HepG2 (cell line): Measurements from ENCODE around the gene METAP2. TPM values are rescaled to one million over a fixed set of nuclear protein-coding genes. Genes with fewer than 3 reads are reported as not detected.

Experiments used
- AHR ChIP-seq: IDR thresholded peaks from 2 replicates; pipeline ENCODE4 v1.6.1; 2018; ENCODE audit warnings: missing genetic modification reagents, missing compliant biosample characterization
- ARNT2 ChIP-seq: sonication (generic); formaldehyde crosslinking; IDR thresholded peaks from 2 replicates; pipeline ENCODE4 v1.8.0; 2022; ENCODE audit warnings: mild to moderate bottlenecking, low read depth, missing genetic modification reagents, moderate library complexity
- BHLHE40 ChIP-seq: IDR thresholded peaks from 2 replicates; pipeline ENCODE4 v1.6.1; 2011; ENCODE audit warnings: low read length, improper control_type of control experiment
- CHCHD3 ChIP-seq: sonication (generic); formaldehyde crosslinking; IDR thresholded peaks from 2 replicates; pipeline ENCODE4 v1.8.0; 2022; ENCODE audit warnings: mild to moderate bottlenecking, missing genetic modification reagents, moderate library complexity
- ESRRA ChIP-seq: sonication (generic); formaldehyde crosslinking; IDR thresholded peaks from 2 replicates; pipeline ENCODE4 v1.5.1; 2020; ENCODE audit warnings: mild to moderate bottlenecking, low read depth, missing genetic modification reagents
- ONECUT2 ChIP-seq: sonication (generic); formaldehyde crosslinking; IDR thresholded peaks from 2 replicates; pipeline ENCODE4 v1.4.0; 2020; ENCODE audit warnings: missing genetic modification reagents
- POLR2AphosphoS2 ChIP-seq: IDR thresholded peaks from 2 replicates; pipeline ENCODE4 v1.6.1; 2011; ENCODE audit warnings: low read depth, low read length, improper control_type of control experiment
- RFX5 ChIP-seq: IDR thresholded peaks from 2 replicates; pipeline ENCODE4 v1.6.1; 2011; ENCODE audit warnings: low read depth, low read length, improper control_type of control experiment
- SIN3A ChIP-seq: IDR thresholded peaks from 2 replicates; pipeline ENCODE4 v1.6.1; 2011; ENCODE audit warnings: low read depth, mild to moderate bottlenecking, control low read depth, low read length, borderline replicate concordance
- THAP11 ChIP-seq: IDR thresholded peaks from 2 replicates; pipeline ENCODE4 v1.6.1; 2016; ENCODE audit warnings: missing biosample characterization, missing genetic modification reagents
- TRAFD1 ChIP-seq: sonication (generic); formaldehyde crosslinking; IDR thresholded peaks from 2 replicates; pipeline ENCODE4 v1.5.1; 2020; ENCODE audit warnings: missing genetic modification reagents, mild to moderate bottlenecking, borderline replicate concordance
- YEATS2 ChIP-seq: sonication (generic); formaldehyde crosslinking; IDR thresholded peaks from 2 replicates; pipeline ENCODE4 v1.4.0; 2020; ENCODE audit warnings: missing genetic modification reagents, borderline replicate concordance
- ZBTB7B ChIP-seq: sonication (generic); formaldehyde crosslinking; IDR thresholded peaks from 2 replicates; pipeline ENCODE4 v1.4.0; 2020; ENCODE audit warnings: missing genetic modification reagents
- ZFY ChIP-seq: sonication (generic); formaldehyde crosslinking; IDR thresholded peaks from 2 replicates; pipeline ENCODE4 v1.4.0; 2020; ENCODE audit warnings: missing genetic modification reagents
- ZNF737 ChIP-seq: sonication (generic); formaldehyde crosslinking; IDR thresholded peaks from 2 replicates; pipeline ENCODE4 v1.5.0; 2020; ENCODE audit warnings: missing genetic modification reagents, mild to moderate bottlenecking, borderline replicate concordance
- ZNF766 ChIP-seq: sonication (generic); formaldehyde crosslinking; IDR thresholded peaks from 2 replicates; pipeline ENCODE4 v1.5.0; 2020; ENCODE audit warnings: missing genetic modification reagents, borderline replicate concordance
- ZNF775 ChIP-seq: sonication (generic); formaldehyde crosslinking; IDR thresholded peaks from 2 replicates; pipeline ENCODE4 v1.4.0; 2020; ENCODE audit warnings: missing genetic modification reagents, mild to moderate bottlenecking, moderate library complexity, borderline replicate concordance
- ZSCAN30 ChIP-seq: sonication (generic); formaldehyde crosslinking; IDR thresholded peaks from 2 replicates; pipeline ENCODE4 v1.5.0; 2020; ENCODE audit warnings: mild to moderate bottlenecking, missing genetic modification reagents
- ZUFSP ChIP-seq: sonication (generic); formaldehyde crosslinking; IDR thresholded peaks from 2 replicates; pipeline ENCODE4 v1.9.0; 2021; ENCODE audit warnings: missing genetic modification reagents, mild to moderate bottlenecking, borderline replicate concordance
- polyA plus RNA-seq, 8 experiments: library from polyadenylated mRNA; depleted of rRNA in 3 of 8; stranded (reverse) in 7 of 8; unstranded in 1 of 8; fragments of >200 nt; fragmentation: Illumina TruSeq in 4 of 8; extraction: Trizol in 4 of 8; gene quantifications; 2 replicates each; pipeline versions ENCODE4 v1.2.1 to v1.2.3, GENCODE V29; 2011 to 2016; ENCODE audit warnings: low read depth in 4 of 8, missing spikeins in 1 of 8, mixed read lengths in 1 of 8; ENCODE audit not compliant: insufficient read depth in 1 of 8
- total RNA-seq, 5 experiments: library from RNA; depleted of rRNA; stranded (reverse); fragments of >200 nt; fragmentation: Illumina TruSeq; extraction: Trizol; gene quantifications; 2 replicates each; pipeline ENCODE4 v1.2.3, GENCODE V29; 2016; ENCODE audit warnings: low read depth in 1 of 5
- TF ChIP-seq, protein P1 (sequence below): sonication (generic); formaldehyde crosslinking; IDR thresholded peaks from 2 replicates; pipeline ENCODE4 v1.4.0; 2020; ENCODE audit warnings: mild to moderate bottlenecking, missing genetic modification reagents

The METAP2 gene
- total and polyA plus RNA-seq, 2 of the 13 experiments (the other 11 are each of a cell fraction or from before 2014, with no cell fraction given): 67.8 to 131 TPM

- TF ChIP-seq YEATS2 (CRISPR knock-in tag): no peak
- no peak for TF ChIP-seq POLR2AphosphoS2
- TF ChIP-seq BHLHE40: no peak
- TF ChIP-seq ZBTB7B: no peak
- no peak for TF ChIP-seq ARNT2
- no peak for TF ChIP-seq ZSCAN30 (CRISPR knock-in tag)
- no peak for TF ChIP-seq ZUFSP
- TF ChIP-seq, protein P1, sequence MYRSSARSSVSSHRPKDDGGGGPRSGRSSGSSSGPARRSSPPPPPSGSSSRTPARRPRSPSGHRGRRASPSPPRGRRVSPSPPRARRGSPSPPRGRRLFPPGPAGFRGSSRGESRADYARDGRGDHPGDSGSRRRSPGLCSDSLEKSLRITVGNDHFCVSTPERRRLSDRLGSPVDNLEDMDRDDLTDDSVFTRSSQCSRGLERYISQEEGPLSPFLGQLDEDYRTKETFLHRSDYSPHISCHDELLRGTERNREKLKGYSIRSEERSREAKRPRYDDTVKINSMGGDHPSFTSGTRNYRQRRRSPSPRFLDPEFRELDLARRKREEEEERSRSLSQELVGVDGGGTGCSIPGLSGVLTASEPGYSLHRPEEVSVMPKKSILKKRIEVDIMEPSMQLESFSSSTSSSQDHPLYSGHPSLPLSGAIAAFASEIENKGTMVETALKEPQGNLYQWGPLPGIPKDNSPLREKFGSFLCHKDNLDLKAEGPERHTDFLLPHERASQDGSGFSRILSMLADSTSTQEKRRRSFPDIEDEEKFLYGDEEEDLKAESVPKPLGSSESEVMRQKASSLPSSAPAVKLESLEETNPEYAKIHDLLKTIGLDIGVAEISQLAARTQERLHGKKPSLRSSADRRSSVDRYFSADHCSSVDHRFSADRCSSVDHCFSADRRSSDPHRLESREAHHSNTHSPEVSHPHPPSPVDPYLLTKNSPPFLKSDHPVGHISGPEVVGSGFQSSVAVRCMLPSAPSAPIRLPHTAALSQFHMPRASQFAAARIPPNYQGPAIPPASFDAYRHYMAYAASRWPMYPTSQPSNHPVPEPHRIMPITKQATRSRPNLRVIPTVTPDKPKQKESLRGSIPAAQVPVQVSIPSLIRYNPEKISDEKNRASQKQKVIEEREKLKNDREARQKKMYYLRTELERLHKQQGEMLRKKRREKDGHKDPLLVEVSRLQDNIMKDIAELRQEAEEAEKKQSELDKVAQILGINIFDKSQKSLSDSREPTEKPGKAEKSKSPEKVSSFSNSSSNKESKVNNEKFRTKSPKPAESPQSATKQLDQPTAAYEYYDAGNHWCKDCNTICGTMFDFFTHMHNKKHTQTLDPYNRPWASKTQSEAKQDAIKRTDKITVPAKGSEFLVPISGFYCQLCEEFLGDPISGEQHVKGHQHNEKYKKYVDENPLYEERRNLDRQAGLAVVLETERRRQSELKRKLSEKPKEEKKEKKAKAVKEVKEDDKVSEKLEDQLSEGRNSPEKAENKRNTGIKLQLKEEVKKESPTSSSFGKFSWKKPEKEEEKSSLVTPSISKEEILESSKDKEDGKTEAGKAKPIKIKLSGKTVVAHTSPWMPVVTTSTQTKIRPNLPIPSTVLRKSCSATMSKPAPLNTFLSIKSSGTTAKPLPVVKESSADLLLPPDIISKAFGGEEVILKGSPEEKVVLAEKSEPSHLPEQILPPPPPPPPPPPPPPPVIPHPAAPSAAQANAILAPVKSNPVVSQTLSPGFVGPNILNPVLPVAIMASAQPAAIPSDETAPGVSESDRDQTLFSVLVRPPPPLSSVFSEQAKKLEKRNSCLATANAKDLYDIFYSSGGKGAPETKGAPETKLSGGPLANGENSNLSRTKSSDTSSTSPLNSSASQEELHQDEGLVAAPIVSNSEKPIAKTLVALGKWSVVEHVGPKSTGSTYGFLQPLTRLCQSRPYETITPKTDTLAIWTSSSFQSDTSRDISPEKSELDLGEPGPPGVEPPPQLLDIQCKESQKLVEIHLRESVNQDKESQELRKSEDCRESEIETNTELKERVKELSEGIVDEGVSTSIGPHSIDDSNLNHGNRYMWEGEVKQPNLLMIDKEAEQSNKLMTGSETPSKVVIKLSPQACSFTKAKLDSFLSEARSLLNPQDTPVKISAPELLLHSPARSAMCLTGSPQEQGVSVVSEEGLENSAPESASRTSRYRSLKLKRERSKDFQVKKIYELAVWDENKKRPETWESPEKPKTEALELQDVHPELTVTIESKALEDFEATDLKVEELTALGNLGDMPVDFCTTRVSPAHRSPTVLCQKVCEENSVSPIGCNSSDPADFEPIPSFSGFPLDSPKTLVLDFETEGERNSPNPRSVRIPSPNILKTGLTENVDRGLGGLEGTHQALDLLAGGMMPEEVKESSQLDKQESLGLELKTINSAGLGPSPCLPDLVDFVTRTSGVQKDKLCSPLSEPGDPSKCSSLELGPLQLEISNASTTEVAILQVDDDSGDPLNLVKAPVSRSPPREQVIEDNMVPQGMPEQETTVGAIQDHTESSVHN (CRISPR knock-in tag): no peak
- no peak for TF ChIP-seq ZNF737 (CRISPR knock-in tag)
- no peak for TF ChIP-seq TRAFD1 (CRISPR knock-in tag)
- TF ChIP-seq CHCHD3 (CRISPR knock-in tag): no peak
- no peak for TF ChIP-seq ZFY (CRISPR knock-in tag)
- TF ChIP-seq ONECUT2 (CRISPR knock-in tag): no peak
- no peak for TF ChIP-seq THAP11 (CRISPR knock-in tag)
- no peak for TF ChIP-seq ZNF766 (CRISPR knock-in tag)
- 0 out of 2 replicates have a peak, but pooled peaks have one; percentile 12 for TF ChIP-seq SIN3A
- TF ChIP-seq ZNF775: no peak
- TF ChIP-seq RFX5: no peak
- TF ChIP-seq ESRRA (CRISPR knock-in tag): no peak
- TF ChIP-seq AHR (CRISPR knock-in tag): no peak
These were observed 595 bp upstream of the METAP2 start (continued) for GRCh38 chr12:95473231-95473883.
